DOHH2 (cell line): ENCODE results near the gene OBSCN.

Experiments
- H3F3A ChIP-seq: fragments of 200-600 bp; sonication (generic), shearing (Covaris generic); 2 replicates; pipeline ENCODE4 v1.6.0; 2016; ENCODE audit warnings: antibody characterized with exemption, mild to moderate bottlenecking; ENCODE audit not compliant: control insufficient read depth, insufficient read depth
- H3K27ac ChIP-seq: fragments of 200-600 bp; sonication (generic); 2 replicates; pipeline ENCODE4 v1.5.1; 2014; ENCODE audit warnings: low read depth, mild to moderate bottlenecking, low read length, moderate library complexity
- H3K27me3 ChIP-seq: fragments of 200-600 bp; sonication (generic); 2 replicates; pipeline ENCODE4 v1.6.1; 2014; ENCODE audit warnings: mild to moderate bottlenecking, low read length, mixed read lengths; ENCODE audit not compliant: control insufficient read depth
- H3K36me3 ChIP-seq: fragments of 200-600 bp; sonication (generic); 2 replicates; pipeline ENCODE4 v1.6.1; 2014; ENCODE audit warnings: mild to moderate bottlenecking, low read length, moderate library complexity, mixed read lengths; ENCODE audit not compliant: control insufficient read depth
- H3K4me1 ChIP-seq: fragments of 200-600 bp; sonication (generic); 2 replicates; pipeline ENCODE4 v1.6.1; 2014; ENCODE audit warnings: mild to moderate bottlenecking, low read length, mixed read lengths; ENCODE audit not compliant: control insufficient read depth
- H3K4me2 ChIP-seq: fragments of 200-600 bp; sonication (generic); 2 replicates; pipeline ENCODE4 v1.6.0; 2014; ENCODE audit warnings: mild to moderate bottlenecking, low read length, moderate library complexity
- H3K4me3 ChIP-seq: fragments of 200-600 bp; sonication (generic); 2 replicates; pipeline ENCODE4 v1.5.1; 2014; ENCODE audit warnings: mild to moderate bottlenecking, low read length, mixed read lengths
- H3K79me2 ChIP-seq: fragments of 200-600 bp; sonication (generic); 2 replicates; pipeline ENCODE4 v1.6.1; 2014; ENCODE audit warnings: mild to moderate bottlenecking, low read length, mixed read lengths; ENCODE audit not compliant: control insufficient read depth
- H3K9me2 ChIP-seq: fragments of 200-600 bp; sonication (generic); replicated peaks from 2 replicates; pipeline ENCODE4 v1.6.1; 2014; ENCODE audit warnings: mild to moderate bottlenecking, low read length, mixed read lengths; ENCODE audit not compliant: control insufficient read depth
- H3K9me3 ChIP-seq: fragments of 200-600 bp; sonication (generic); 2 replicates; pipeline ENCODE4 v1.6.1; 2014; ENCODE audit warnings: antibody characterized with exemption, low read length, mixed read lengths; ENCODE audit not compliant: control insufficient read depth, insufficient read depth
- H4K20me1 ChIP-seq: fragments of 200-600 bp; sonication (generic); 2 replicates; pipeline ENCODE4 v1.6.0; 2014; ENCODE audit warnings: low read depth, mild to moderate bottlenecking, antibody characterized with exemption, low read length, moderate library complexity; ENCODE audit not compliant: control insufficient read depth, insufficient read depth
- EZH2phosphoT487 ChIP-seq: fragments of 200-600 bp; sonication (generic); IDR thresholded peaks from 2 replicates; pipeline ENCODE4 v1.6.1; 2017; ENCODE audit warnings: borderline replicate concordance, mild to moderate bottlenecking, antibody characterized with exemption, low read length, moderate library complexity, mixed read lengths
- TF ChIP-seq, protein P1 (sequence below): fragments of 200-600 bp; sonication (generic); IDR thresholded peaks from one replicate; pipeline ENCODE4 v1.5.1; 2014; ENCODE audit warnings: antibody characterized with exemption, mild to moderate bottlenecking, low read depth, low read length; ENCODE audit not compliant: poor library complexity, severe bottlenecking

The OBSCN gene

DNA sequence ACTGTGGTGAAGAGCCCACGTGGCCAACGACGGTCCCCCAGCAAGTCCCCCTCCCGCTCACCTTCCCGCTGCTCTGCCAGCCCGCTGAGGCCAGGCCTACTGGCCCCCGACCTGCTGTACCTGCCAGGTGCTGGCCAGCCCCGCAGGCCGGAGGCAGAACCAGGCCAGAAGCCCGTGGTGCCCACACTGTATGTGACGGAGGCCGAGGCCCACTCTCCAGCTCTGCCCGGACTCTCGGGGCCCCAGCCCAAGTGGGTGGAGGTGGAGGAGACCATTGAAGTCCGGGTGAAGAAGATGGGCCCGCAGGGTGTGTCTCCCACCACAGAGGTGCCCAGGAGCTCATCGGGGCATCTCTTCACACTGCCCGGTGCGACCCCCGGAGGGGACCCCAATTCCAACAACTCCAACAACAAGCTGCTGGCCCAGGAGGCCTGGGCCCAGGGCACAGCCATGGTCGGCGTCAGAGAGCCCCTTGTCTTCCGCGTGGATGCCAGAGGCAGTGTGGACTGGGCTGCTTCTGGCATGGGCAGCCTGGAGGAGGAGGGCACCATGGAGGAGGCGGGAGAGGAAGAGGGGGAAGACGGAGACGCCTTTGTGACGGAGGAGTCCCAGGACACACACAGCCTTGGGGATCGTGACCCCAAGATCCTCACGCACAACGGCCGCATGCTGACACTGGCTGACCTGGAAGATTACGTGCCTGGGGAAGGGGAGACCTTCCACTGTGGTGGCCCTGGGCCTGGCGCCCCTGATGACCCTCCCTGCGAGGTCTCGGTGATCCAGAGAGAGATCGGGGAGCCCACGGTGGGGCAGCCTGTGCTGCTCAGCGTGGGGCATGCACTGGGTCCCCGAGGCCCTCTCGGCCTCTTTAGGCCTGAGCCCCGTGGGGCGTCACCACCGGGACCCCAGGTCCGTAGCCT is 152.0 kb downstream of the OBSCN start:
- H3K4me1 ChIP-seq, result no peaks in the 10 kb centered on the region
- H3K4me2 ChIP-seq, result no peak overlapping the region
- H4K20me1 ChIP-seq, result no peaks in the 10 kb centered on the region
- no peak overlapping the region for H3K27ac ChIP-seq
- no peaks in the 10 kb centered on the region for H3K9me3 ChIP-seq
- no peaks in the 10 kb centered on the region for H3K27me3 ChIP-seq
- H3K9me2 ChIP-seq, result no peaks in the 10 kb centered on the region
- H3K4me3 ChIP-seq, result no peak overlapping the region
- TF ChIP-seq, protein P1, sequence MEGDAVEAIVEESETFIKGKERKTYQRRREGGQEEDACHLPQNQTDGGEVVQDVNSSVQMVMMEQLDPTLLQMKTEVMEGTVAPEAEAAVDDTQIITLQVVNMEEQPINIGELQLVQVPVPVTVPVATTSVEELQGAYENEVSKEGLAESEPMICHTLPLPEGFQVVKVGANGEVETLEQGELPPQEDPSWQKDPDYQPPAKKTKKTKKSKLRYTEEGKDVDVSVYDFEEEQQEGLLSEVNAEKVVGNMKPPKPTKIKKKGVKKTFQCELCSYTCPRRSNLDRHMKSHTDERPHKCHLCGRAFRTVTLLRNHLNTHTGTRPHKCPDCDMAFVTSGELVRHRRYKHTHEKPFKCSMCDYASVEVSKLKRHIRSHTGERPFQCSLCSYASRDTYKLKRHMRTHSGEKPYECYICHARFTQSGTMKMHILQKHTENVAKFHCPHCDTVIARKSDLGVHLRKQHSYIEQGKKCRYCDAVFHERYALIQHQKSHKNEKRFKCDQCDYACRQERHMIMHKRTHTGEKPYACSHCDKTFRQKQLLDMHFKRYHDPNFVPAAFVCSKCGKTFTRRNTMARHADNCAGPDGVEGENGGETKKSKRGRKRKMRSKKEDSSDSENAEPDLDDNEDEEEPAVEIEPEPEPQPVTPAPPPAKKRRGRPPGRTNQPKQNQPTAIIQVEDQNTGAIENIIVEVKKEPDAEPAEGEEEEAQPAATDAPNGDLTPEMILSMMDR, result no peak
- TF ChIP-seq EZH2phosphoT487, result no peak
- no peaks in the 10 kb centered on the region for H3F3A ChIP-seq
- H3K36me3 ChIP-seq, result no peaks in the 10 kb centered on the region
- H3K79me2 ChIP-seq, result no peaks in the 10 kb centered on the region

DNA sequence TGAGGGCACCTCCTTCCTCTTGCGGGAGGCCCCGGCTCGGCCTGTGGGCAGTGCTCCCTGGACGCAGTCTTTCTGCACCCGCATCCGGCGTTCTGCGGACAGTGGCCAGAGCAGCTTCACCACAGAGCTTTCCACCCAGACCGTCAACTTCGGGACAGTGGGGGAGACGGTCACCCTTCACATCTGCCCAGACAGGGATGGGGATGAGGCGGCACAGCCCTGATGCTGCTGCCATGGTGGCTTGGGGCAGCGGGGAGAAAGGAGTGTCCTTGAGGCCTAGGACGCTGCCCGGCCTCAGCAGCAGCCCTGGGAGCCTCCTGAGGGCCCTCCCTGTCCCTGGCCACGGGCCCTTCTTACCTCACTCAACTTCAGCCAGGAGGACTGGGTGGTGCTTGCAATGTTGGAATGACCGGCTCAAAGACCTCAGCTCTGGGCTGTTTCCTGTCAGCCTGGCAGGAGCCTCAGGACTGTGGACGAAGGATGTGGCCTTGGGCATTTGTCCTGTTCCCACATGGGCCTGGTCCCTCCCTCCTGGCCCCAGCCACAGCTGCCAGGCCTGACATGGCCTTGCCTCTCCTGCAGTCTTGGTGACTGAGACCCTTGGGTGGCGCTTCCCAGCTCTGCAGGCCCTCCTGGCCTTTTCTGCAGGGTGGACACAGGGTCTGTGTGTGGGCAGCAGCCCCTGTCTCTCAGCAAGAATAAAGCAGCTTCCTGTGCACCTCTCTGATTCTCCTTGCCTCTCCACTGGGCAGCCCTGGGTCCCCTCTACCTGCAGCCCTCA is 152.9 kb downstream of the OBSCN start:
- H3F3A ChIP-seq, result no peaks in the 10 kb centered on the region
- no peaks in the 10 kb centered on the region for H4K20me1 ChIP-seq
- no peaks in the 10 kb centered on the region for H3K36me3 ChIP-seq
- H3K9me3 ChIP-seq, result no peaks in the 10 kb centered on the region
- no peak for TF ChIP-seq EZH2phosphoT487
- TF ChIP-seq, protein P1, result no peak
- no peaks in the 10 kb centered on the region for H3K9me2 ChIP-seq
- H3K27ac ChIP-seq, result no peak overlapping the region
- no peaks in the 10 kb centered on the region for H3K27me3 ChIP-seq
- H3K79me2 ChIP-seq, result no peaks in the 10 kb centered on the region
- no peak overlapping the region for H3K4me2 ChIP-seq
- no peaks in the 10 kb centered on the region for H3K4me1 ChIP-seq
- H3K4me3 ChIP-seq, result no peak overlapping the region

DNA sequence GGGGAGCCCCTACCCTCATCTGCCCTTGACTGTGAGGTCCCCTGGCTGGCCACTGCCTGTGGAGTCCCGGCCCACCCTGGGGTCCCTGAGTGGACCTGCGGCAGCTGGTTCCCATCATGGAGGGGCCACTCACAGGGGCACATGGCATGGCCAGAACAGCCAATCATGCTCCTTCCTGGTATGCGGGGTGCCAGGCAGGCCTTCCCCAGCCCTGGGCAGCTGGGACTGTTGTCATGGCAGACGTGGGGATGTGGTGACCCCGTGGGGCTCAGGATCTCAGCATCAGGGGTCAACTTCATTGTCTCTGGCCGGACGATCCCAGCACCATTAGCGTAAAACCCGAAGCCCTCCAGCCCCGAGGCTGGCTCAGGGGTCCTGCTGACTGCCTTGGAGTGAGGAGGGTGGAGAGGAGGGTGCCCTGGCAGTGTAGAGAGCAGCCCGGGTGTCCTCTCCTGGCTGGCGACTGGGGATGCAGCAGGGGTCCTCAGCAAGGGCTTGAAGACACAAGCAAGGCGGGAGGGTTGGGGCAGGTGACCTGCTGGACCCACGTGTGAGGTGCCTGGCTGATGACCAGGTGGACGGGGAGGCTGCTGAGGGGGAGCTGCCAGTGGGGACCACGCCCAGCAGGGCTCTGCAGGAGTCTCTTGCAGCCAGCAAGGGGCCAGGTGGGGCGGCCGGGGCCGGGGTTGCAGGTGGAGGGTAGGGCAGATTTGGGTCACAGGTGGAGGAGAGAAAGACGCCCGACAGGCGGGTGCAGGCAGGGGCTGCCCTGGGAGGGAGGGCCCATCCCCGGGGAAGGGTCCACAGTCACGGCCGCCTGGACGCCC is 153.7 kb downstream of the OBSCN start:
- no peaks in the 10 kb centered on the region for H4K20me1 ChIP-seq
- H3K4me2 ChIP-seq, result no peak overlapping the region
- TF ChIP-seq EZH2phosphoT487, result no peak
- TF ChIP-seq, protein P1, result no peak
- H3K79me2 ChIP-seq, result no peaks in the 10 kb centered on the region
- no peaks in the 10 kb centered on the region for H3K27me3 ChIP-seq
- H3F3A ChIP-seq, result no peaks in the 10 kb centered on the region
- no peaks in the 10 kb centered on the region for H3K4me1 ChIP-seq
- no peaks in the 10 kb centered on the region for H3K9me2 ChIP-seq
- H3K9me3 ChIP-seq, result no peaks in the 10 kb centered on the region
- no peaks in the 10 kb centered on the region for H3K36me3 ChIP-seq
- no peak overlapping the region for H3K4me3 ChIP-seq
- H3K27ac ChIP-seq, result no peak overlapping the region
